Breast epithelium (tissue), 3 donors: Measurements from ENCODE around the gene CNST.

ENCODE experiments used
- CTCF ChIP-seq, 3 donors: fragments of 450-650 bp; IDR thresholded peaks; one replicate each; pipeline ENCODE4 v1.5.1; 2016 to 2017; ENCODE audit warnings: antibody characterized with exemption in 3 of 3, mild to moderate bottlenecking in 3 of 3, moderate library complexity in 3 of 3
- POLR2A ChIP-seq: fragments of 450-650 bp; IDR thresholded peaks from one replicate; pipeline ENCODE4 v1.6.1; 2016; ENCODE audit warnings: antibody characterized with exemption, mild to moderate bottlenecking, moderate library complexity
- POLR2AphosphoS5 ChIP-seq, 3 donors: sonication (generic); formaldehyde crosslinking; IDR thresholded peaks; one replicate each; pipeline ENCODE4 v1.6.1; 2017; ENCODE audit warnings: antibody characterized with exemption in 3 of 3

DNA sequence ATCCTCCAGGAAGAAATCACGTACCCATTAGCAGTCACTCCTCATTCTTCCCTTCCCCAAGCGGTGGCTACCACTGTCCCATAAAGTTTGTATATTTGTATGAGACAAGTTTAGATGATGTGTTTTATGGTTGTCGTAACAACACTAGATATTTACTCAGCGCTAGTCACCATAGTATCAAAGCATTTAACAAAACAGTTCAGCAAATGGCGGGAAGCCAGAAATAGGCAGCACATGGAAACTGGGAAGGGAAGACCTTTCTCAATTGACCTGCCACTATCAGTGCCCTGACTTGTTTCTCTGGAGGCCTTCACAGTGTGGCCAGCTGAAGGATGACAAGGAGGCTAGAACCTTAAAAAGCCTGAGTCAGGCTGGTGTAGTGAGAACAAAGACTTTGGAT lies 31.1 kb downstream of the CNST start:
- TF ChIP-seq POLR2AphosphoS5 (IDR thresholded peaks at IDR 0.05): no peak
- TF ChIP-seq CTCF (IDR thresholded peaks at IDR 0.05): no peak
- no peak for TF ChIP-seq POLR2A
